ENCODE results near the gene TTN. TPM values are rescaled to one million over a fixed set of nuclear protein-coding genes. Genes with fewer than 3 reads are reported as not detected.

TTN gene
- polyA plus RNA-seq, 1 experiment: not detected

- no peak for TF ChIP-seq CTCF (IDR thresholded peaks at IDR 0.05; ENCODE audit: insufficient read depth, low read depth, low read length)
- ChIA-PET CTCF (no interaction called here), POLR2A (no interaction called here)
- no peak overlapping the region for H3K4me3 ChIP-seq (ENCODE audit: low read depth, low read length)
- DNase-seq (ENCODE audit: low read depth): no peak
- no peaks in the 10 kb centered on the region for H3K27me3 ChIP-seq (ENCODE audit: control insufficient read depth, insufficient read depth, low read length)
- H3K36me3 ChIP-seq (ENCODE audit: control insufficient read depth, insufficient read depth, low read length): no peaks in the 10 kb centered on the region
Measured at GRCh38 chr2:178776751-178777150, 30.5 kb downstream of the TTN start.

- Histone ChIP-seq H3K4me3 (ENCODE audit: low read depth, low read length) (no peak overlapping the region), H3K27me3 (ENCODE audit: control insufficient read depth, insufficient read depth, low read length) (no peaks in the 10 kb centered on the region), H3K36me3 (ENCODE audit: control insufficient read depth, insufficient read depth, low read length) (no peaks in the 10 kb centered on the region)
- TF ChIP-seq CTCF (IDR thresholded peaks at IDR 0.05; ENCODE audit: insufficient read depth, low read depth, low read length): no peak
- POLR2A ChIA-PET: no interaction called here
- no peak for DNase-seq (ENCODE audit: low read depth)
- CTCF ChIA-PET: no interaction called here
Measured at GRCh38 chr2:178775975-178776374, 31.2 kb downstream of the TTN start.

GRCh38 chr2:178770518-178770917, 36.7 kb downstream of the TTN start:
- H3K27me3 ChIP-seq (ENCODE audit: control insufficient read depth, insufficient read depth, low read length): no peaks in the 10 kb centered on the region
- ChIA-PET CTCF (interaction anchor here (0.7 kb wide), 1 partner anchor 449 kb away, joined by 3 read pairs; no protein-coding TSS in a partner anchor), POLR2A (no interaction called here)
- DNase-seq (ENCODE audit: low read depth): no peak
- no peak for TF ChIP-seq CTCF (IDR thresholded peaks at IDR 0.05; ENCODE audit: insufficient read depth, low read depth, low read length)
- H3K36me3 ChIP-seq (ENCODE audit: control insufficient read depth, insufficient read depth, low read length): no peaks in the 10 kb centered on the region
- H3K4me3 ChIP-seq (ENCODE audit: low read depth, low read length): no peak overlapping the region

- Histone ChIP-seq H3K4me3 (ENCODE audit: low read depth, low read length) (no peak overlapping the region), H3K27me3 (ENCODE audit: control insufficient read depth, insufficient read depth, low read length) (no peaks in the 10 kb centered on the region), H3K36me3 (ENCODE audit: control insufficient read depth, insufficient read depth, low read length) (no peaks in the 10 kb centered on the region)
- DNase-seq (ENCODE audit: low read depth): no peak
- CTCF ChIA-PET: no interaction called here
- POLR2A ChIA-PET: no interaction called here
- TF ChIP-seq CTCF (IDR thresholded peaks at IDR 0.05; ENCODE audit: insufficient read depth, low read depth, low read length): no peak
Measured at GRCh38 chr2:178767094-178768060, 39.8 kb downstream of the TTN start.

GRCh38 chr2:178764097-178764496, 43.1 kb downstream of the TTN start:
- ChIA-PET POLR2A (no interaction called here), CTCF (interaction anchor here (0.6 to 1.2 kb wide), 3 partner anchors 10 to 165 kb away, joined by 3 read pairs; no protein-coding TSS in a partner anchor)
- Histone ChIP-seq H3K4me3 (ENCODE audit: low read depth, low read length) (no peak overlapping the region), H3K27me3 (ENCODE audit: control insufficient read depth, insufficient read depth, low read length) (no peaks in the 10 kb centered on the region), H3K36me3 (ENCODE audit: control insufficient read depth, insufficient read depth, low read length) (no peaks in the 10 kb centered on the region)
- no peak for TF ChIP-seq CTCF (IDR thresholded peaks at IDR 0.05; ENCODE audit: insufficient read depth, low read depth, low read length)
- no peak for DNase-seq (ENCODE audit: low read depth)

All from BJ (cell line).